CD4-positive, alpha-beta memory T cell (primary cell): ENCODE results near the gene DGKH. TPM values are rescaled to one million over a fixed set of nuclear protein-coding genes. Genes with fewer than 3 reads are reported as not detected.
"Not testable (repeated sequence)": the region's sequence is repeated elsewhere in the genome, so short reads cannot be mapped to it uniquely, and the experiment has no call there.

Source experiments
- CTCF ChIA-PET: fragments of 350-600 bp; sonication (Branson Sonifier 250); formaldehyde crosslinking; loops from one replicate; lab custom pipeline; 2021; ENCODE audit warnings: inconsistent platforms; ENCODE audit not compliant: partially characterized antibody; lab: Charles Lee
- POLR2A ChIA-PET: fragments of 350-600 bp; sonication (Branson Sonifier 250); formaldehyde crosslinking; loops from one replicate; lab custom pipeline; 2021; ENCODE audit not compliant: partially characterized antibody; lab: Charles Lee
- DNase-seq, 5 donors: peaks; one replicate each; pipeline versions ENCODE4 v3.0.0 to v3.0.0-alpha.2; 2020 to 2022; ENCODE audit warnings: mixed read lengths in 1 of 5
- H3K27ac ChIP-seq: one replicate; pipeline ENCODE4 v1.7.0; 2013; ENCODE audit warnings: low read depth, low read length
- H3K27me3 ChIP-seq: 2 replicates; pipeline ENCODE4 v1.7.0; 2013; ENCODE audit warnings: mild to moderate bottlenecking, low read length, moderate library complexity; ENCODE audit not compliant: insufficient read depth
- H3K36me3 ChIP-seq: 2 replicates; pipeline ENCODE4 v1.7.0; 2013; ENCODE audit warnings: mild to moderate bottlenecking, low read length, moderate library complexity; ENCODE audit not compliant: insufficient read depth
- H3K4me1 ChIP-seq: 2 replicates; pipeline ENCODE4 v1.7.0; 2013; ENCODE audit warnings: mild to moderate bottlenecking, low read length, moderate library complexity; ENCODE audit not compliant: insufficient read depth
- H3K4me3 ChIP-seq, 2 donors: one replicate each; pipeline ENCODE4 v1.7.0; 2013; ENCODE audit warnings: low read length in 2 of 2, mild to moderate bottlenecking in 1 of 2
- H3K9me3 ChIP-seq, 2 donors: one replicate each; pipeline ENCODE4 v1.7.0; 2013; ENCODE audit warnings: low read length in 2 of 2, control low read depth in 1 of 2; ENCODE audit not compliant: control insufficient read depth in 1 of 2
- H3K27ac Mint-ChIP-seq, 7 donors: one replicate each; pipeline ENCODE4 v1.8.0; 2020 to 2021; ENCODE audit warnings: mixed read lengths in 7 of 7, mild to moderate bottlenecking in 6 of 7, inconsistent platforms in 3 of 7, moderate library complexity in 3 of 7
- H3K27me3 Mint-ChIP-seq, 2 donors: one replicate each; pipeline ENCODE4 v1.8.0; 2020 to 2021; ENCODE audit warnings: mixed read lengths in 2 of 2
- H3K36me3 Mint-ChIP-seq, 2 donors: one replicate each; pipeline ENCODE4 v1.8.0; 2020 to 2021; ENCODE audit warnings: mixed read lengths in 2 of 2, inconsistent platforms in 1 of 2, mild to moderate bottlenecking in 1 of 2
- H3K4me1 Mint-ChIP-seq, 4 donors: one replicate each; pipeline ENCODE4 v1.8.0; 2020 to 2021; ENCODE audit warnings: mixed read lengths in 4 of 4, mild to moderate bottlenecking in 1 of 4
- H3K4me3 Mint-ChIP-seq, 8 donors: one replicate each; pipeline ENCODE4 v1.8.0; 2020 to 2021; ENCODE audit warnings: mixed read lengths in 8 of 8, mild to moderate bottlenecking in 7 of 8, moderate library complexity in 6 of 8, inconsistent platforms in 3 of 8
- H3K9me3 Mint-ChIP-seq, 8 donors: one replicate each; pipeline ENCODE4 v1.8.0; 2020 to 2021; ENCODE audit warnings: mixed read lengths in 8 of 8, mild to moderate bottlenecking in 5 of 8, inconsistent platforms in 3 of 8, moderate library complexity in 1 of 8
- intact Hi-C: fragments of 100-400 bp; cut with micrococcal nuclease; formaldehyde crosslinking; loops from one replicate; pipeline ENCODE4 v1.15.1; 2023
- polyA plus RNA-seq, 2 donors: library from polyadenylated mRNA; unstranded; fragments of 300-500 nt; fragmentation: Illumina TruSeq; gene quantifications; one replicate each; pipeline ENCODE4 v1.2.3, GENCODE V29; 2021
- total RNA-seq, 2 experiments: library from RNA; stranded (reverse); gene quantifications; one replicate each; pipeline ENCODE4 v1.2.3, GENCODE V29; 2021

The DGKH gene
- total and polyA plus RNA-seq, 4 experiments from 2014 or later = 2.1 to 11.6 (median 6.6) TPM

DNA sequence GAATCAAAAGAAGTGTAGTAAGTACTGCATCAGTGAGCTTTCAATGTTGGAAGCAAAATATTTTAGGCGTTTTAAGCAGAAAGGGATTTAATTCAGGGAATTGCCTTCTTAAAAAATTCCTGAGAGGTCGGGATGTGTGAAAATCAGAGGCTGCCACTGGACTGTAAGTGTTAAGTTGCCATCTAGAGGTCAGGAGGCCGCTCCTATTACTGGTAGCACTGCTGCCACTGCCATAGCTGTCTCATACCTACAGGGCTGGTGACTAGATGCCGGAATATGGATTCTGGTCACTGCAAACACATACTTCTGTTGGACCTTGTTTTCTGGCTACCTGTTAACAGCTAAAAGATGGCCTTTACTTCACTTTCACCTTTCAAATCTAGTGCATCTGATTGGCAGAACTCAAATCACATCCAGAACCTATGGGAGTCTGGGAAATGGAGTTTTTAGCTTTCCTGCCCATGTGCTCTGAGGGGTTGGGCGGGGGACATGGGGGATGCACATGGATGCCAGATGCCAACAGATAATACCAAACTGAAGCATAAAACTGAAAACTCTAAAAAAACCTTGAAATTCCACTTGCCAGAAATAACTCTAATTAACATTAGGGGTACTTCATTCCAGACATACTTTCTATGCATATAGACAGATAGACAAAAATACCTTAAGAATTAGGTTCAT, 29.8 kb downstream of the DGKH start:
- Mint-ChIP-seq H3K27ac (no peak overlapping the region), H3K4me3 (no peak overlapping the region), H3K9me3 (no peaks in the 10 kb centered on the region), H3K4me1 (peaks cover 14 to 30% (median 19%) of the 10 kb centered on the region in 4 donors), H3K36me3 (peaks cover 0 to 19% of the 10 kb centered on the region in 2 donors), H3K27me3 (no peaks in the 10 kb centered on the region)
- Histone ChIP-seq H3K9me3 (no peaks in the 10 kb centered on the region), H3K4me3 (no peak overlapping the region), H3K27ac (no peak overlapping the region), H3K36me3 (no peaks in the 10 kb centered on the region), H3K4me1 (no peaks in the 10 kb centered on the region), H3K27me3 (no peaks in the 10 kb centered on the region)
- CTCF ChIA-PET = no interaction called here
- intact Hi-C loops = no loop called here
- POLR2A ChIA-PET = no interaction called here
- DNase-seq = no peak

- Histone ChIP-seq H3K27me3 (no peaks in the 10 kb centered on the region), H3K36me3 (no peaks in the 10 kb centered on the region), H3K9me3 (no peaks in the 10 kb centered on the region), H3K4me3 (no peak overlapping the region), H3K27ac (no peak overlapping the region), H3K4me1 (no peaks in the 10 kb centered on the region)
- peak overlapping the region in 1 of 7 donors; percentile 39 for H3K27ac Mint-ChIP-seq
- intact Hi-C loops = no loop called here
- CTCF ChIA-PET = no interaction called here
- peak overlapping the region in 5 of 8 donors; percentile 8 to 64 (median 51) for H3K4me3 Mint-ChIP-seq
- peaks cover 0 to 6% (median 1%) of the 10 kb centered on the region in 4 donors for H3K4me1 Mint-ChIP-seq
- DNase-seq = no peak
- H3K9me3 Mint-ChIP-seq = peaks cover 0 to 5% (median under 1%) of the 10 kb centered on the region in 8 donors
- POLR2A ChIA-PET = no interaction called here
- H3K27me3 Mint-ChIP-seq = no peaks in the 10 kb centered on the region
- peaks cover 0 to 29% of the 10 kb centered on the region in 2 donors for H3K36me3 Mint-ChIP-seq
Observed at GRCh38 chr13:42083138-42083770, 34.8 kb downstream of the DGKH start.

DNA sequence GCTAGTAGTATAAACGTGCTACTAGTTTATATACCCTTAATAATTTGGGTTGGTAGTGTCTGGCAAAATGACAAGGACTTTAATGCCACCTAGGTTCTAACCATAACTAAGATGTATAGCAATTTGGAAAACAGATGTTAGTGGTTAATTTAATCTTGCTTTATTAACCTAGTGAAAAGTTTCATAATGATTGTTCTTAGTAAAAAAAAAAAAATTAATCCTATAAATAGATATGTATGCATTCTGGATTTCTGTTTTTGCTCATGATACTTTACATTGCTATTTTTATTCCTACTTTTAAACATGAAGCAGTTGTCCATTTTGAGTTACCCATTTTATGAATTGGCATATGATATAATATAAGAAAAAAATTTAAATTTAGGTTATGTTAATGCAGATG, 36.3 kb downstream of the DGKH start:
- Mint-ChIP-seq H3K9me3 (peaks cover 0 to 5% (median under 1%) of the 10 kb centered on the region in 8 donors), H3K36me3 (peaks cover 0 to 29% of the 10 kb centered on the region in 2 donors), H3K4me3 (no peak overlapping the region), H3K27ac (no peak overlapping the region), H3K4me1 (peaks cover 0 to 6% (median 1%) of the 10 kb centered on the region in 4 donors), H3K27me3 (no peaks in the 10 kb centered on the region)
- Histone ChIP-seq H3K9me3 (no peaks in the 10 kb centered on the region), H3K27me3 (no peaks in the 10 kb centered on the region), H3K4me3 (no peak overlapping the region), H3K36me3 (no peaks in the 10 kb centered on the region), H3K27ac (no peak overlapping the region), H3K4me1 (no peaks in the 10 kb centered on the region)
- POLR2A ChIA-PET = no interaction called here
- no peak for DNase-seq
- CTCF ChIA-PET = no interaction called here
- intact Hi-C loops = no loop called here

DNA sequence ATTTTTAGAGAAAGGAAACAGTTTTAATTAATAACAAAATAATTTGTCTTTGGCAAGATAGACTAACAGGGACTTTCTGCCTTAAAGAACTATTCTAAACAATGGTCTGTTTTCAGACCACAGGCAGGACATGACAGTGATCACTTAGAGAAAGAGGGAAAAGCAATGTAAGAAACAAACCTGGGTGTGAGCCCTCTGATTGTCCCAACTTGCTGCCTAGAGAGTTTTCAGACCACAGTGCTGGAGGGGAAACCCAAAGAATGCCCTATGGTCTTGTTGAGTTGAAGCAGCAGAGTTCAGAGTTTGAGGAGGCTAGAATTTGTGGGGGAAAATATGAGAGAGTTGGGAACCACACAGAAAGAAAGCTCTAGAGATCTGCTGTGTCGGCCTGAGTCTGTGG, 38.1 kb downstream of the DGKH start:
- Mint-ChIP-seq H3K4me3 (no peak overlapping the region), H3K4me1 (peaks cover 0 to 6% (median 1%) of the 10 kb centered on the region in 4 donors), H3K9me3 (peaks cover 0 to 5% (median 2%) of the 10 kb centered on the region in 8 donors), H3K36me3 (peaks cover 4 to 37% of the 10 kb centered on the region in 2 donors), H3K27ac (no peak overlapping the region), H3K27me3 (no peaks in the 10 kb centered on the region)
- no peak overlapping the region for H3K4me3 ChIP-seq
- no peaks in the 10 kb centered on the region for H3K4me1 ChIP-seq
- no peaks in the 10 kb centered on the region for H3K36me3 ChIP-seq
- no peaks in the 10 kb centered on the region for H3K27me3 ChIP-seq
- POLR2A ChIA-PET = no interaction called here
- CTCF ChIA-PET = no interaction called here
- H3K27ac ChIP-seq = no peak overlapping the region
- intact Hi-C loops = no loop called here
- no peaks in the 10 kb centered on the region for H3K9me3 ChIP-seq
- DNase-seq = no peak

- Histone ChIP-seq H3K27ac (no peak overlapping the region), H3K36me3 (no peaks in the 10 kb centered on the region), H3K4me3 (no peak overlapping the region), H3K4me1 (no peaks in the 10 kb centered on the region), H3K27me3 (no peaks in the 10 kb centered on the region), H3K9me3 (no peaks in the 10 kb centered on the region)
- H3K9me3 Mint-ChIP-seq = peaks cover 0 to 5% (median 0%) of the 10 kb centered on the region in 8 donors
- H3K36me3 Mint-ChIP-seq = peaks cover 5 to 17% of the 10 kb centered on the region in 2 donors
- DNase-seq = no peak
- no peaks in the 10 kb centered on the region for H3K27me3 Mint-ChIP-seq
- peak overlapping the region in 2 of 7 donors; percentile 5 to 62 for H3K27ac Mint-ChIP-seq
- intact Hi-C loops = no loop called here
- ChIA-PET POLR2A (no interaction called here), CTCF (no interaction called here)
- H3K4me3 Mint-ChIP-seq = no peak overlapping the region
- peaks cover 0 to 6% (median 0%) of the 10 kb centered on the region in 4 donors for H3K4me1 Mint-ChIP-seq
Observed at GRCh38 chr13:42094516-42095040, 46.1 kb downstream of the DGKH start.

DNA sequence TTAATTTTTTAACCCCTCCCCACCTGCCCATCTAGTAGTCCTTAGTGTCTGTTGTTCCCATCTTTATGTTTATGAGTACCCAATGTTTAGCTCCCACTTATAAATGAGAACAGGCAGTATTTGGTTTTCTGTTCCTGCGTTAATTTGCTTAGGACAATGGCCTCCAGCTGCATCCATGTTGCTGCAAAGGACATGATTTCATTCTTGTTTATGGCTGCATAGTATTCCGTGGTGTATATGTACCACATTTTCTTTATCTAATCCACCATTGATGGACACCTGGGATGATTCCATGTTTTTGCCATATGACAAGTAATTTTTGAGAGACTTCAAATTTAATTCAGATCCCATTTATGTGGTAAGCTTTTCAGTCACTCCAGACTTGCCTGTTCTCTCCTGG, 47.8 kb downstream of the DGKH start:
- DNase-seq, H3K9me3 Mint-ChIP-seq, H3K4me3 ChIP-seq, H3K27me3 ChIP-seq, H3K27me3 Mint-ChIP-seq, H3K36me3 ChIP-seq, intact Hi-C loops, H3K4me1 Mint-ChIP-seq, CTCF ChIA-PET, H3K27ac ChIP-seq, H3K4me3 Mint-ChIP-seq, H3K4me1 ChIP-seq, H3K27ac Mint-ChIP-seq, H3K9me3 ChIP-seq: not testable (repeated sequence)
- peaks cover 1 to 10% of the 10 kb centered on the region in 2 donors for H3K36me3 Mint-ChIP-seq
- POLR2A ChIA-PET = interaction anchor here (0.5 kb wide), 1 partner anchor 9 kb away, joined by 3 read pairs; no protein-coding TSS in a partner anchor

DNA sequence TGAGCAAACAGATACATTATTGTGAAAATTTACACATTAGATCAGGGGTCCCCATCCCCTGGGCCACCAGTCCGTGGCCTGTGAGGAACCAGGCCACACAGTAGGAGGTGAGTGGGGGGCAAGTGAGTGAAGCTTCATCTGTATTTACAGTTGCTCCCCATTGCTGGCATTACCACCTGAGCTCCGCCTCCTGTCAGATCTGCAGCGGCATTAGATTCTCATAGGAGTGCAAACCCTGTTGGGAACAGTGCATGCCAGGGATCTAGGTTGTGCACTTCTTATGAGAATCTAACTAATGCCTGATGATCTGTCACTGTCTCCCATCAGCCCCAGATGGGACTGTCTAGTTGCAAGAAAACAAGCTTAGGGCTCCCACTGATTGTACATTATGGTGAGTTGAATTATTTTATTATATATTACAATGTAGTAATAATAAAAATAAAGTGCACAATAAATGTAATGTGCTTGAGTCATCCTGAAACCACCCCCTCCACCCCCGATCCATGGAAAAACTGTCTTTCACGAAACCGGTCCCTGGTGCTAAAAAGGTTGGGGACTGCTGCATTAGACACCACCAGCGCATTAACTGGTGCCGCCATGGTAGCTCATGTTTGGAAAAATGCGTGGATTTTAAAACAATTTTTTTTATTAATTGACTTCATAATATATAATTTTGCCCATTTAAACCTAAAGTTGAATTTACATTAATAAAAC, 51.7 kb downstream of the DGKH start:
- Histone ChIP-seq H3K27me3 (no peaks in the 10 kb centered on the region), H3K9me3 (no peaks in the 10 kb centered on the region), H3K27ac (no peak overlapping the region), H3K4me1 (no peaks in the 10 kb centered on the region), H3K36me3 (no peaks in the 10 kb centered on the region), H3K4me3 (no peak overlapping the region)
- DNase-seq = no peak
- Mint-ChIP-seq H3K27me3 (no peaks in the 10 kb centered on the region), H3K36me3 (peaks cover 2 to 26% of the 10 kb centered on the region in 2 donors), H3K27ac (no peak overlapping the region), H3K9me3 (peaks cover 0 to 9% (median 3%) of the 10 kb centered on the region in 8 donors), H3K4me3 (no peak overlapping the region), H3K4me1 (peaks cover 0 to 14% (median 9%) of the 10 kb centered on the region in 4 donors)
- ChIA-PET CTCF (no interaction called here), POLR2A (no interaction called here)
- intact Hi-C loops = no loop called here
